Left lung (tissue), 10 donors: ENCODE results near the gene HMHB1. TPM values are rescaled to one million over a fixed set of nuclear protein-coding genes. Genes with fewer than 3 reads are reported as not detected.

ENCODE experiments used
- ATAC-seq: fragments of 200-7000 bp; cut with Tn5 transposase; one replicate; pipeline ENCODE4 v1.9.1; 2020; ENCODE audit warnings: moderate library complexity
- DNase-seq, 4 donors: peaks; one replicate each; pipeline ENCODE4 v3.0.0-alpha.2; 2013 to 2020
- H3K27ac ChIP-seq, 2 donors: fragments of 200-600 bp; sonication (generic) in 1 of 2; one replicate each; pipeline versions ENCODE4 v1.5.0 to v1.8.0; 2020 to 2021
- H3K27me3 ChIP-seq, 2 donors: fragments of 200-600 bp; sonication (generic) in 1 of 2; one replicate each; pipeline versions ENCODE4 v1.5.0 to v1.8.0; 2020 to 2021
- H3K36me3 ChIP-seq, 2 donors: fragments of 200-600 bp; sonication (generic) in 1 of 2; one replicate each; pipeline versions ENCODE4 v1.5.0 to v1.8.0; 2020 to 2021
- H3K4me1 ChIP-seq, 2 donors: fragments of 200-600 bp; one replicate each; pipeline ENCODE4 v1.8.0; 2021
- H3K4me3 ChIP-seq, 2 donors: fragments of 200-600 bp; sonication (generic) in 1 of 2; one replicate each; pipeline versions ENCODE4 v1.5.0 to v1.8.0; 2020 to 2021; ENCODE audit warnings: mild to moderate bottlenecking in 1 of 2
- H3K9me3 ChIP-seq, 2 donors: fragments of 200-600 bp; sonication (generic) in 1 of 2; one replicate each; pipeline versions ENCODE4 v1.5.0 to v1.8.0; 2020 to 2021
- intact Hi-C, 2 donors: fragments of 100-400 bp; cut with DNase I; formaldehyde crosslinking; loops; one replicate each; pipeline versions ENCODE4 v1.11.2 to v1.14.2; 2022
- polyA plus RNA-seq, 6 donors: library from polyadenylated mRNA; unstranded; fragments of 120-200 nt; gene quantifications; one replicate each; pipeline ENCODE4 v1.2.1, GENCODE V29; 2013; ENCODE audit not compliant: insufficient read length in 6 of 6
- total RNA-seq, 2 donors: library from RNA; stranded (reverse); fragmentation: NEBNext Ultra II Directional; extraction: Animal tissue kit (Norgen Biotek cat#: 25700); gene quantifications; one replicate each; pipeline ENCODE4 v1.2.1, GENCODE V29; 2021
- TF ChIP-seq, protein P1 (sequence below), 2 donors: fragments of 200-600 bp; sonication (generic) in 1 of 2; IDR thresholded peaks; one replicate each; pipeline versions ENCODE4 v1.5.0 to v1.8.0; 2021; ENCODE audit warnings: antibody characterized with exemption in 2 of 2
- donor health status: DM: no; HTN: yes; CAD: no.
- donor health status: DM: no; HTN: no; CAD: no.

Gene HMHB1
- total and polyA plus RNA-seq, 8 donors: not detected

DNA sequence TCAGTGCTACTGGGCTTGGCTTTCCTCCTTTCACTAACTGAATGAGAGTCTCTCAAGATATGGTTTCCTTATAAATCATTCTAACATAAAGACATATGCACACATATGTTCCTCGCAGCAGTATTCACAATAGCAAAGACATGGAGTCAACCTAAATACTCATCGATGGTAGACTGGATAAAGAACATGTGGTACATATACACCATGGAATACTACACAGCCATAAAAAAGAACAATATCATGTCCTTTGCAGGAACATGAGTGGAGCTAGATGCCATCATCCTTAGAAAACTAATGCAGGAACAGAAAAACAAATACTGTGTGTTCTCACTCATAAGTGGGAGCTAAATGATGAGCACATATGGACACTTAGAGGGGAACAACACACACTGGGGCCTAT, 32.5 kb upstream of the HMHB1 start:
- Histone ChIP-seq H3K27me3 (no peaks in the 10 kb centered on the region), H3K4me1 (no peaks in the 10 kb centered on the region), H3K9me3 (no peaks in the 10 kb centered on the region), H3K27ac (no peak overlapping the region), H3K36me3 (no peaks in the 10 kb centered on the region), H3K4me3 (no peak overlapping the region)
- DNase-seq: no peak
- TF ChIP-seq, protein P1, sequence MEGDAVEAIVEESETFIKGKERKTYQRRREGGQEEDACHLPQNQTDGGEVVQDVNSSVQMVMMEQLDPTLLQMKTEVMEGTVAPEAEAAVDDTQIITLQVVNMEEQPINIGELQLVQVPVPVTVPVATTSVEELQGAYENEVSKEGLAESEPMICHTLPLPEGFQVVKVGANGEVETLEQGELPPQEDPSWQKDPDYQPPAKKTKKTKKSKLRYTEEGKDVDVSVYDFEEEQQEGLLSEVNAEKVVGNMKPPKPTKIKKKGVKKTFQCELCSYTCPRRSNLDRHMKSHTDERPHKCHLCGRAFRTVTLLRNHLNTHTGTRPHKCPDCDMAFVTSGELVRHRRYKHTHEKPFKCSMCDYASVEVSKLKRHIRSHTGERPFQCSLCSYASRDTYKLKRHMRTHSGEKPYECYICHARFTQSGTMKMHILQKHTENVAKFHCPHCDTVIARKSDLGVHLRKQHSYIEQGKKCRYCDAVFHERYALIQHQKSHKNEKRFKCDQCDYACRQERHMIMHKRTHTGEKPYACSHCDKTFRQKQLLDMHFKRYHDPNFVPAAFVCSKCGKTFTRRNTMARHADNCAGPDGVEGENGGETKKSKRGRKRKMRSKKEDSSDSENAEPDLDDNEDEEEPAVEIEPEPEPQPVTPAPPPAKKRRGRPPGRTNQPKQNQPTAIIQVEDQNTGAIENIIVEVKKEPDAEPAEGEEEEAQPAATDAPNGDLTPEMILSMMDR (IDR thresholded peaks at IDR 0.05): no peak
- no peak for ATAC-seq
- intact Hi-C loops: no loop called here

DNA sequence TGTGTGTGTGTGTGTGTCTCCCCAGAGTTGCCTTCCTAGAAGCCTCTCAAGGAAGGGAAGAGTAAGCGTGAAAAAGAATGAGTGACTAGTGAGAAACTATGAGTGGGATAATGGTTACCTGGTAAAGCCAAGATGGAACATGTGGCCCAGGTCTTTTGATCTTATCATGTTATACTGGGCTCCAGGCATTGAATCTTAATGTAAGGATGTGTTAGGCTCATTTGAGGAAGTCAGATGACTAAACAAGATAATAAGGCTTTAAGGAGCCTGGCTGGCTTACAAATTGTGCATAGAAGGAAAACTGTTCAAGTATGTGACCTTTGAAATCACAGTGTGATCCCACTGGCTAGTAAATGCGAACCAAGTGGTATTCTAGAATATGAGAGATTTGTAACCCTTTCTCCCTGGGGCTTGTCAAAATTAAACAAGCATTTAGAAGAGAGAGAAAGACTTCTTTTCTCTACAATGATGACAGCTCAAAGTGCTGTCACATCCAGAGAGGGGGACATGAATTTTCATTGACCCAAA, 29.9 kb upstream of the HMHB1 start:
- no peaks in the 10 kb centered on the region for H3K36me3 ChIP-seq
- no peak overlapping the region for H3K4me3 ChIP-seq
- H3K27ac ChIP-seq: no peak overlapping the region
- H3K27me3 ChIP-seq: no peaks in the 10 kb centered on the region
- ATAC-seq (no peak), DNase-seq (no peak)
- TF ChIP-seq, protein P1 (IDR thresholded peaks at IDR 0.05): no peak
- no peaks in the 10 kb centered on the region for H3K9me3 ChIP-seq
- intact Hi-C loops: no loop called here
- no peaks in the 10 kb centered on the region for H3K4me1 ChIP-seq

DNA sequence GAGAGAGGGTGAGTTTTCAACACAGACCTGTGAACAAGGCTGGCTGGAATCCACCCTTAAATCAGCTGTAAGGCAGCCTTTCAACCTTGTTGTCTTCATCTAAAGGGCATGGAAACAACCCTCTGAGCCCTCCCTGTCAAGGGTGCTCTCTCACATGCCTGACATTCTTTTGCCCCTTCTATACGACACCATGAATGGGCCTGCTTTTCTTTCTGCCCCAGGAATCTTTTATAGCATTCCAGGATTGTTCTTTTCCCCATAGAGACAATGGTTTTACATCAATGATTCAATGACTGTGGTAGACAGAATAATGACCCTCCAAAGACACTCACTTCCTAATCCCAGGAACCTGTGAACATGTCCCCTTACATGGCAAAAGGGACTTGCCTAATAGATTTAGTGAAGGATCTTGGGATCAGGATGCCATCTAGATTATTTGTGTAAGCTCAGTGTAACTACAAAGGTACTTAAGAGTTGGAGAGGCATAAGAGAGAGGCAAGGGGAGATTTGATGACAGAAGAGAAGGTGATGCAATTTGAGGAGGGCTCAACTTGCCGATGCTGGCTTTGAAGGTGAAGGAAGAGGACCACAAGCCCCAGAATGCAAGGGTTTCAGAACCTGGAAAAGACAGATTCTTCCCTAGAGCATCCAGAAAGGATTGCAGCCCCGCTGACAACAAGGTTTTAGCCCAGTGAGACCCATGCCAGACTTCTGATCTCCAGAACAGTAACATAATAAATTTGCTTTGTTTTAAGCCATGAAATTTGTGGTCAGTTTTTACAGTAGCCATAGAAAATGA, 29.2 kb upstream of the HMHB1 start:
- intact Hi-C loops: no loop called here
- peak; percentile 59 for ATAC-seq
- H3K4me3 ChIP-seq: no peak overlapping the region

DNA sequence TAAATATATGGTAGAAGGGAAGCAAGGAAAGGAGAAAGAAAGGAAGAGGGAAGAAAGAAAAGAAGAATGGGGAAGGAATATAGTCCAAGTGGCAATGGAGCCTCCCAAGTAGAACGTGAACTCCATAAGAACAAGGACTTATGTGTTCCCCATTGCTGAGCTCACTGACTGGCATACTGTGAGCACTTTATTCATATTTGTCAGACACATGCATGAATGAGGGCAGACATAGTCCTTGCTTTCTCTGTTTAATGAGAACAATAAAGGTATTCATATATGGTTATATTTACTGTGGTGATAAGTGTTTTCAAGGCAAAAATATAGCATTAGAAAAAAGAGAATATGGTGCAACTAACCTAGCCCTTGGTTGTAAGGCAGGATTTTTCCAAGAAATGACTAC, 23.6 kb upstream of the HMHB1 start:
- DNase-seq: no peak
- TF ChIP-seq, protein P1 (IDR thresholded peaks at IDR 0.05): no peak
- Histone ChIP-seq H3K4me3 (no peak overlapping the region), H3K27ac (no peak overlapping the region), H3K36me3 (no peaks in the 10 kb centered on the region), H3K27me3 (no peaks in the 10 kb centered on the region), H3K9me3 (no peaks in the 10 kb centered on the region), H3K4me1 (no peaks in the 10 kb centered on the region)
- intact Hi-C loops: no loop called here
- ATAC-seq: no peak

More for the DNA sequence above, 29.2 kb upstream of the HMHB1 start:
- no peak overlapping the region for H3K27ac ChIP-seq
- no peaks in the 10 kb centered on the region for H3K36me3 ChIP-seq
- TF ChIP-seq, protein P1 (IDR thresholded peaks at IDR 0.05): no peak
- no peaks in the 10 kb centered on the region for H3K9me3 ChIP-seq
- DNase-seq: no peak
- H3K4me1 ChIP-seq: no peaks in the 10 kb centered on the region
- no peaks in the 10 kb centered on the region for H3K27me3 ChIP-seq

DNA sequence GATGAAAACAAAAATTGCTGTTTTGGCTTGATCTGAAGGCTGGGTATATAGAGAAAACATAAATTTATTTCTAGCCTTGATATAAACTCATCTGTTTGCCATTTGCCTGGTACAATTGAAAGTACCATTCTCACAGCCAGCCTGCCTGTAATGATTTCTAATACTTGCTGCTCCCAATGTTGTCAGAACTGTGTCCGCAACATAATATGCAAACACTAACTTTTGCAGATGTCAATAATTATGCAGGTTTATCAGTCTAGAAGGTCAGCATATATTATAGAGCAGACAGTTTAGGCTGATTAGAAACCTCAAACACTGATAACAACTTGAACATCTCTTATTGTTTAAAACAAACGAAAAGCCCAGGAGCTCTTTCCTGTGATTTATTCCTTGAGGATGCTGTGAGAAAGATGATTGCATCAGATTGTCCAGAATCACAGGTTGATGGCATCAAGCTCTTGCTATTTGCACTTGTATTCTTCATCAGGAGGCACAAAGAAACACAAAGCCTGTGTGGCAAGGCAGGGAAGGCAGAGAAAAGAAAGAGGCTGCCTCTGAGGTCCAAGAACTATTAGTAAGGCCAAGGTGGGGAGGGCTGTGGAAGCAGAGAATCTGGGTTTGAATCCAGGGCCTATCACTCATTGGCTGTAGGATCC, 21.4 kb upstream of the HMHB1 start:
- TF ChIP-seq, protein P1 (IDR thresholded peaks at IDR 0.05): no peak
- H3K27ac ChIP-seq: no peak overlapping the region
- intact Hi-C loops: no loop called here
- H3K36me3 ChIP-seq: no peaks in the 10 kb centered on the region
- ATAC-seq (no peak), DNase-seq (no peak)
- H3K4me3 ChIP-seq: no peak overlapping the region
- H3K4me1 ChIP-seq: no peaks in the 10 kb centered on the region
- H3K9me3 ChIP-seq: no peaks in the 10 kb centered on the region
- no peaks in the 10 kb centered on the region for H3K27me3 ChIP-seq
